GM15510 (cell line): Measurements from ENCODE around the gene GRID2.

ENCODE experiments used
- POLR2A ChIP-seq: IDR thresholded peaks from 3 replicates; pipeline ENCODE4 v1.6.1; 2011; ENCODE audit warnings: borderline replicate concordance; ENCODE audit not compliant: insufficient read length; ENCODE audit errors: extremely low read depth

The GRID2 gene

GRCh38 chr4:92488496-92488895 lies 184.7 kb downstream of the GRID2 start:
- TF ChIP-seq POLR2A, result no peak

- TF ChIP-seq POLR2A, result no peak
Observed at GRCh38 chr4:92497141-92497540, 193.4 kb downstream of the GRID2 start.

GRCh38 chr4:92501456-92501855 lies 197.7 kb downstream of the GRID2 start:
- TF ChIP-seq POLR2A, result no peak

DNA sequence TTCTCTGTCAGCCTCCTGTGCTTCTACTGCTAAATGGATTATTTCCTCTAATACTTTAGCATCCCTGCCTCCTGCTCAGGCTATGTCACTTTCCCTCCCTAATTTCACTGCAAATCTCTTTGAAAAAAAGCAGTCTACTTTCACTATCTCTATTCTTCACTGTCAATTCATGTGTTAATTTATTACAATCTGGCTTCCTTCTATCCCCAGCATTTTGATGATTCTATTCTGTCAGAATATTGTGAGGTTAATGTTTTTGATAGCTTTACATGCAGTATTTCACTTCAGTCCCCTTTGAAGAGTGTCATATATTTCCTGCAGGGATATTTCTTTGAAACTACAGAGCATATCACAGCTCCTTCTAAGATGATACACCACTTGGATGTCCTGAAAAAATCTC lies 203.2 kb downstream of the GRID2 start:
- no peak for TF ChIP-seq POLR2A

DNA sequence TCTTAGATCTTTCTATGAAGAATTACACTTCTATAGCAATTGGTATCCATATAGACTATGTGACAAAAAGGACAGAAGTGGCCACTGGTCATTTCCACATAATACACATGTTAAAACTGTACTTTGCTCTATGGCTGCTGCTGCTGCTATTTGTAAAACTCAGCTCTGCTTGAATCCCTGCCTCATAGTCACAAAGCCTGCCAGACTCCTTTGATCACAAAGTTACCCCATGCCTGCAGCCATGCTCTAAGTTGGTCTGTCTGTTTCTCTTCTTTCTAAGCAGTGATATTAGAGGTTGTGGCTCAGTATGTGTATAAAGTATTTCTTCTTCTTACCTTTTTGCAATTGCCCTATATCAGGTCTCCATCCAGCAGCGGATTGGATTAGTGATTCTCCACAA lies 210.9 kb downstream of the GRID2 start:
- TF ChIP-seq POLR2A, result no peak

DNA sequence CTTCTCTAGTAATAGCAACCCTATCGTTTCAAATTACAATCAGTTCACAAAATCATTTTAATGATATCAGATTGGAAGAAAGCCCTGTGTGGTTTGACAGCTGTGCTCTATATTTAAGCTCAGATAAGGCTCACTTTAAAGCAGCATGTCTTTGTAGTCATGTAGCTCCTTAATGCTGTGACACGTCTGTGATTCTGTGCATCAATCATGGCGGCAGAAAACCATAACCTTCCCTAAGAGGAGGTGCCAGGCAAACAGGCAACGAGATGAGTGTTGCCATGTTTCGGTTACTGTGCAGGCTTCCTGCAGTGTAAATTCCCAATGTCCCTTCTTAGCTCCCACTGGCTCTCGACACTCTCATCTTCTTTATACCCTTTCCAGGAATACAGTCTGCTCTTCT lies 212.7 kb downstream of the GRID2 start:
- TF ChIP-seq POLR2A, result no peak

DNA sequence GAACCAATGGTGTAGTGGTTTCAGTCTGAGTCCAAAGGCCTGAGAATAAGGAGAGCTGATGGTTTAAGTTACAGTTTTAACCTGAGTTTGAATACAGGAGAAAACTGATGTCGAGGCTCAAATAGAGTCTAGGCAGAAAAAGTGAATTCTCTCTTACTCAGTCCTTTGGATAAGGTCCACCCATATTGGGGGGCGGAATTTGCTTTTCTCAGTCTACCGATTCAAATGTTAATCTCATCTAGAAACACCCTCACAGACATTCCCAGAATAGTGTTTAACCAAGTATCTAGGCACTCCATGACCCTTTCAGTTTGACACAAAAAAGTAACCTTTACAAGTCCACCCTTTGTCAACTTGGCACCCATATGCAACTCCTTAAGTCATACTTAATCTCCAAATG lies 216.0 kb downstream of the GRID2 start:
- TF ChIP-seq POLR2A, result no peak

- TF ChIP-seq POLR2A, result no peak
Observed at GRCh38 chr4:92520563-92520962, 216.8 kb downstream of the GRID2 start.

DNA sequence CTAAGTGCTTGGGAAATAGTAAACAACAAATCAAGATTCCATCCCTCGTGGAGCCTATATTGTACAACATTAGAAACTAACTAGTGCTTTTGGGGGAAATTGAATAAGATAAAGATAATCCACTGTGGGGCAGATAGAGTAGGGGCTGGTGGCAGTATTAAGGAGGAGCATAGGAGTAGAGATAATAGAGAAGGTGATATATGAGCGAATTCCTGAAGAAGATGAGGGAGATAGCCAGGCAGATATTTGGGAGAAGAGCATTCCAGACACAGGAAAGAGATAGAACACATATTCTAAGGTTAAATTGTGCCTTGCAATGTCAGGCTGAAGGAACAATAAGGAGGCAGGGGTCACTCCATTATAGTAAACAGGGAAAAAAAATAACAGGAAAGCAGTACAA lies 218.2 kb downstream of the GRID2 start:
- TF ChIP-seq POLR2A, result no peak

DNA sequence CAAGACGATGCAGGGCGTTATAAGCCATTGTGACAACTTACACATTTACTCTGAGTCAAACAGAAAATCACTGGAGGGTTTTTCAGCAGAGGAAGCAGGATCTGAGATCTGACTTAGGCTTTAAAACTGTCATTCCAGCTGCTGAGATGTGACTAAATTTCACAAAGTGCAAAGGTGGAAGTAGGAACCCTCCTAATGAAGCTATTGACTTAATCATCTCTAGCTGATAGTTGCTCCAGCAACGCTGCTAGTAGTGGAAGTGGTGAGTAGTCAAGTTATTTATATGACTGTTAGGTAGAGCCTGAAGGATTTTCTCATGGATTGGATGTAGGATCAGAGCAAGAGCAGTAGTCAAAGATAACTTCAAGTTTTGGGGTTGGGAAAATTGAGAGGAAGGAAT lies 218.6 kb downstream of the GRID2 start:
- no peak for TF ChIP-seq POLR2A

- no peak for TF ChIP-seq POLR2A
Observed at GRCh38 chr4:92524131-92524530, 220.4 kb downstream of the GRID2 start.

DNA sequence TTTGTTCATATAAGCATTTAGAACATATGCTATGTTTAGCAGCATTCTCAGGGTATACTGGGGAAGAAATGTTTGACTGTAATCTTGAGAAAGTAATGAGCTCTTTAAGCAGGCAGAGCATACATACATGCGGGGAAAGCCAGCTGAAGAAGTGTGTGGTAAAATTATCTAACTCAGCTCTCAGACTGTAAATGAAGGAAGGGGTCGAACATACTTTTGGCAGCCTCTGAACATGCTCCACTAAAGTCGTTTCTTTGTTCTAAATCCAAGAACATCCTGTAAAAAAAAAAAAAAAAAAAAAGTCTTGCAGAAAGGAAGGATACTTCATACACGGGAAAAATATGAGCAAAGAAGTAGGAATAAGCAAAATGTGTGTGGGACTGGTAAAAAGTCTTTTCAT lies 224.8 kb downstream of the GRID2 start:
- no peak for TF ChIP-seq POLR2A

DNA sequence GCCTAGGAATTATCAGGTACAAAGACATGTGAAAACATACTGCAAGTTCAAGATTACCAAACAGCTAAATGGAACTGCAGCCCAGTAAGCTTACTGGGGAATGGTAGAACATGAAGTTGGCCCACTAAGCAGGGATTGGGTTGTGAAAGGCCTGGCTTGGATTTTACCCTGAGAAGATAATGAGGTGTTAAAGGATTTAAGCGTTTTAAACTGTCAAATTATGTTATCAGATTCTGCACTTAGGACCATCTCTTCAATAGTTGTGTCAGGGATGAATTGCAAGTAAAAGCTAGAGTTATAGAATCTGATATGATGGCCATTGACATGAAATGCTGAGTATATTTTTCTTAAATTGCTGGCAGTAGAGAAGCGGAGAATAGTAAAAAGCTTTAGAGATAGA lies 225.7 kb downstream of the GRID2 start:
- no peak for TF ChIP-seq POLR2A

GRCh38 chr4:92535599-92535998 lies 231.8 kb downstream of the GRID2 start:
- TF ChIP-seq POLR2A, result no peak

- no peak for TF ChIP-seq POLR2A
Observed at GRCh38 chr4:92551616-92552015, 247.8 kb downstream of the GRID2 start.

DNA sequence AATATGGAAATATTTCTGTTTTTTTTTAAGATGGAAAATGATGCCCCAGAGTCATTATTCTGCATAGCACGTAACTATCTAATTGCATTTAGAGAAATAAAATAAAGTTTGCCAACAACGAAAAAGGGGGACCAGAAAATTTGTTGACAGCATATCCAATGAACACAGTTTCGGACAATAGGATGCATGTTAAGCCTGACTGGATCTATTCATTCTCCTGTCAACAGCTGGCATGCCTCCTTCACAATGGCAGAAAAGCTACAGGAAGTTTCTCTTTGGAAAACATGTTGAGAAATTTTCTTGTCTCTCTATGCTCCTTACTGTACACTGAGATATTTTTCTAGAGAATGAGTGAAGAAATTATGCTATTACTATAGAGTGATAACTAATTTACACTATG lies 262.5 kb downstream of the GRID2 start:
- TF ChIP-seq POLR2A, result no peak

GRCh38 chr4:92580816-92581215 lies 277.1 kb downstream of the GRID2 start:
- no peak for TF ChIP-seq POLR2A

GRCh38 chr4:92599044-92599443 lies 295.3 kb downstream of the GRID2 start:
- no peak for TF ChIP-seq POLR2A

GRCh38 chr4:92600638-92601037 lies 296.9 kb downstream of the GRID2 start:
- no peak for TF ChIP-seq POLR2A

DNA sequence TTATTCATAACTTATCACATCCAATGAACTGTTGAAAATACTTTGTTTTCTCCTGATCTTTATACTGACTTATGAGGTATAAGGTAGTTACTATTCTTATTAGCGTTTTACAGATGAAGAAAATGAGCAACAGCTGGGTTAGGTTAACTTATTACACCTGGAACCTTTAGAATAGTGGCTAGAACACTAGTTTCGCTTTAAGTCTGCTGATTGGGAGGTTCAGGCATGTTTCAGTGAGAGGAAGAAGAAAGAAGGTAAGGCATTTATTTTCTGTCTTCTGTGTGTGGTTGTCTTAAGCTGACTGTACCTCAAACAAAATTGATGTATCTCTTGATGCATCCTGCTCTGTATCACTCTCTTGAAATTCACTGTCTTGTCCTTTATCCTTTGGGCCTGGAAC lies 302.5 kb downstream of the GRID2 start:
- TF ChIP-seq POLR2A, result no peak
